Measurements from ENCODE around the gene RERE. TPM values are rescaled to one million over a fixed set of nuclear protein-coding genes. Genes with fewer than 3 reads are reported as not detected.

RERE gene
- total RNA-seq, 1 experiment from 2014 or later = 40.6 TPM

DNA sequence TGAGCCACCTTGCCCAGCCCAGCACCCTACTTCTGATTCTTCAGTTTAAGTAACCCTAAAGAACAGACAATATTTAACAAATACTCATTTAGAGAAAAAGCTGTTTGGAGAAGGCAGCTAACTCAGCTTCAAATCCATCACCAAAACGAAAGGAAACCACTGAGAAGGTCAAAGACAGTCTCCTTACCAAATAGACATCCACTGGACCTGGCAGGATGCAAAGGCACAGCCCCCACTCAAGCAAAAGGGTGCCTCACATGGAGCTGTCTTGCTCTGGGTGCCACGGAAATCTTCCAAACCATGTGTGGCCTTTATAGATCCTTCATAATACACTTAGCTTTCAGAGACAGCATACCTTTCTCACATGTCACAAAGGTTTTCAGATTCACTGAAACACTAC is 165.5 kb downstream of the RERE start:
- H4K20me1 ChIP-seq (ENCODE audit: insufficient read depth) = peaks cover 4% of the 10 kb centered on the region
- TF ChIP-seq ELF1 (IDR thresholded peaks at IDR 0.05; ENCODE audit: borderline replicate concordance, low read depth) (no peak), EZH2phosphoT487 (IDR thresholded peaks at IDR 0.05; ENCODE audit: borderline replicate concordance) (no peak), ZNF274 (IDR thresholded peaks at IDR 0.05; ENCODE audit: low read depth, low read length) (no peak), YY1 (IDR thresholded peaks at IDR 0.05; ENCODE audit: extremely low read depth, insufficient replicate concordance, low read depth, low read length) (no peak), CBX3 (IDR thresholded peaks at IDR 0.05; ENCODE audit: low read depth) (no peak), EZH2 (IDR thresholded peaks at IDR 0.05) (no peak), SIN3A (IDR thresholded peaks at IDR 0.05; ENCODE audit: low read depth) (no peak), JUND (IDR thresholded peaks at IDR 0.05) (no peak), CEBPB (IDR thresholded peaks at IDR 0.05; ENCODE audit: low read depth) (no peak), ZFX (IDR thresholded peaks at IDR 0.05) (no peak)
- TF ChIP-seq, protein P1, sequence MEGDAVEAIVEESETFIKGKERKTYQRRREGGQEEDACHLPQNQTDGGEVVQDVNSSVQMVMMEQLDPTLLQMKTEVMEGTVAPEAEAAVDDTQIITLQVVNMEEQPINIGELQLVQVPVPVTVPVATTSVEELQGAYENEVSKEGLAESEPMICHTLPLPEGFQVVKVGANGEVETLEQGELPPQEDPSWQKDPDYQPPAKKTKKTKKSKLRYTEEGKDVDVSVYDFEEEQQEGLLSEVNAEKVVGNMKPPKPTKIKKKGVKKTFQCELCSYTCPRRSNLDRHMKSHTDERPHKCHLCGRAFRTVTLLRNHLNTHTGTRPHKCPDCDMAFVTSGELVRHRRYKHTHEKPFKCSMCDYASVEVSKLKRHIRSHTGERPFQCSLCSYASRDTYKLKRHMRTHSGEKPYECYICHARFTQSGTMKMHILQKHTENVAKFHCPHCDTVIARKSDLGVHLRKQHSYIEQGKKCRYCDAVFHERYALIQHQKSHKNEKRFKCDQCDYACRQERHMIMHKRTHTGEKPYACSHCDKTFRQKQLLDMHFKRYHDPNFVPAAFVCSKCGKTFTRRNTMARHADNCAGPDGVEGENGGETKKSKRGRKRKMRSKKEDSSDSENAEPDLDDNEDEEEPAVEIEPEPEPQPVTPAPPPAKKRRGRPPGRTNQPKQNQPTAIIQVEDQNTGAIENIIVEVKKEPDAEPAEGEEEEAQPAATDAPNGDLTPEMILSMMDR (IDR thresholded peaks at IDR 0.05 in 2 of 3, conservative IDR thresholded peaks at IDR 0.05 in 1 of 3; ENCODE audit: borderline replicate concordance in 1 of 3, insufficient read depth in 1 of 3, low read depth in 2 of 3, low read length in 2 of 3) = no peak
- TF ChIP-seq, protein P2, sequence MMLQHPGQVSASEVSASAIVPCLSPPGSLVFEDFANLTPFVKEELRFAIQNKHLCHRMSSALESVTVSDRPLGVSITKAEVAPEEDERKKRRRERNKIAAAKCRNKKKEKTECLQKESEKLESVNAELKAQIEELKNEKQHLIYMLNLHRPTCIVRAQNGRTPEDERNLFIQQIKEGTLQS (IDR thresholded peaks at IDR 0.05) = no peak
- DNase-seq (ENCODE audit: low read depth, low spot score) = no peak
- H3K36me3 ChIP-seq (ENCODE audit: control insufficient read depth in 1 of 2, insufficient read depth in 2 of 2, low read length in 2 of 2) = no peaks in the 10 kb centered on the region; a peak in 1 of 4 replicates
- H3K9me2 ChIP-seq (ENCODE audit: insufficient read depth) = no peaks in the 10 kb centered on the region
- intact Hi-C loops (cut with micrococcal nuclease) = no loop called here
- ChIA-PET POLR2A (no interaction called here), CTCF (no interaction called here), RAD21 (ENCODE audit: low non-redundant PET in 1 of 2, low total read pairs in 2 of 2, uncharacterized antibody in 2 of 2, unreplicated experiment in 2 of 2) (no interaction called here)
- H3K4me1 ChIP-seq (ENCODE audit: control insufficient read depth in 1 of 2, insufficient read depth in 2 of 2, low read length in 2 of 2) = no peaks in the 10 kb centered on the region
- no peak overlapping the region for H3K4me3 ChIP-seq (replicated peaks in 1 of 2; ENCODE audit: low read depth in 1 of 2, low read length in 2 of 2)
- H3K79me2 ChIP-seq (ENCODE audit: insufficient read depth, low read length) = peaks cover 21% of the 10 kb centered on the region
- no peak overlapping the region for H3K27ac ChIP-seq (ENCODE audit: low read depth, low read length)
- no peaks in the 10 kb centered on the region for H3K9me3 ChIP-seq (ENCODE audit: control insufficient read depth in 1 of 2, insufficient read depth in 1 of 2, low read depth in 1 of 2, low read length in 2 of 2)
- ATAC-seq = no peak
- no peaks in the 10 kb centered on the region for H3K27me3 ChIP-seq (ENCODE audit: insufficient read depth, low read length)
- H3K4me2 ChIP-seq (ENCODE audit: low read length) = no peak overlapping the region
- H2AFZ ChIP-seq (ENCODE audit: low read depth, low read length, poor library complexity, severe bottlenecking) = no peak overlapping the region
- no peak overlapping the region for H3K9ac ChIP-seq (ENCODE audit: low read length)
- no TSS peak for BruUV-seq (replicated peaks)
